ENCODE data around the gene INAVA.
"Not testable (repeated sequence)": the region's sequence is repeated elsewhere in the genome, so short reads cannot be mapped to it uniquely, and the experiment has no call there.

The INAVA gene

GRCh38 chr1:200963888-200964287 is 69.2 kb downstream of the INAVA start:
- not testable (repeated sequence) for DNase-seq (ENCODE audit: low spot score)
